ENCODE measurements around the gene PCDHA3.
"Not testable (repeated sequence)": the region's sequence is repeated elsewhere in the genome, so short reads cannot be mapped to it uniquely, and the experiment has no call there.

Gene PCDHA3

DNA sequence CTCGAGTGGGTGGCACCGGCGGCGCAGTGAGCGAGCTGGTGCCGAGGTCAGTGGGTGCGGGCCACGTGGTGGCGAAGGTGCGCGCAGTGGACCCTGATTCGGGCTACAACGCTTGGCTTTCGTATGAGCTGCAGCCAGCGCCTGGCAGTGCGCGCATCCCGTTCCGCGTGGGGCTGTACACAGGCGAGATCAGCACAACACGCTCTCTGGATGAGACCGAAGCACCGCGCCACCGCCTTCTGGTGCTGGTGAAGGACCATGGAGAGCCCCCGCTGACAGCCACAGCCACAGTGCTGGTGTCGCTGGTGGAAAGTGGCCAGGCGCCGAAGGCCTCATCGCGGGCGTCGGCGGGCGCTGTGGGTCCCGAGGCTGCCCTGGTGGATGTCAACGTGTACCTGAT is 22.6 kb downstream of the PCDHA3 start:
- no peak for DNase-seq (ENCODE audit: low read depth)
- TF ChIP-seq, protein P1, sequence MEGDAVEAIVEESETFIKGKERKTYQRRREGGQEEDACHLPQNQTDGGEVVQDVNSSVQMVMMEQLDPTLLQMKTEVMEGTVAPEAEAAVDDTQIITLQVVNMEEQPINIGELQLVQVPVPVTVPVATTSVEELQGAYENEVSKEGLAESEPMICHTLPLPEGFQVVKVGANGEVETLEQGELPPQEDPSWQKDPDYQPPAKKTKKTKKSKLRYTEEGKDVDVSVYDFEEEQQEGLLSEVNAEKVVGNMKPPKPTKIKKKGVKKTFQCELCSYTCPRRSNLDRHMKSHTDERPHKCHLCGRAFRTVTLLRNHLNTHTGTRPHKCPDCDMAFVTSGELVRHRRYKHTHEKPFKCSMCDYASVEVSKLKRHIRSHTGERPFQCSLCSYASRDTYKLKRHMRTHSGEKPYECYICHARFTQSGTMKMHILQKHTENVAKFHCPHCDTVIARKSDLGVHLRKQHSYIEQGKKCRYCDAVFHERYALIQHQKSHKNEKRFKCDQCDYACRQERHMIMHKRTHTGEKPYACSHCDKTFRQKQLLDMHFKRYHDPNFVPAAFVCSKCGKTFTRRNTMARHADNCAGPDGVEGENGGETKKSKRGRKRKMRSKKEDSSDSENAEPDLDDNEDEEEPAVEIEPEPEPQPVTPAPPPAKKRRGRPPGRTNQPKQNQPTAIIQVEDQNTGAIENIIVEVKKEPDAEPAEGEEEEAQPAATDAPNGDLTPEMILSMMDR (IDR thresholded peaks at IDR 0.05; ENCODE audit: control insufficient read depth, insufficient read depth, low read depth, low read length, missing control alignments): no peak
- no peak overlapping the region for H3K4me3 ChIP-seq (ENCODE audit: control insufficient read depth, low read depth, low read length)

DNA sequence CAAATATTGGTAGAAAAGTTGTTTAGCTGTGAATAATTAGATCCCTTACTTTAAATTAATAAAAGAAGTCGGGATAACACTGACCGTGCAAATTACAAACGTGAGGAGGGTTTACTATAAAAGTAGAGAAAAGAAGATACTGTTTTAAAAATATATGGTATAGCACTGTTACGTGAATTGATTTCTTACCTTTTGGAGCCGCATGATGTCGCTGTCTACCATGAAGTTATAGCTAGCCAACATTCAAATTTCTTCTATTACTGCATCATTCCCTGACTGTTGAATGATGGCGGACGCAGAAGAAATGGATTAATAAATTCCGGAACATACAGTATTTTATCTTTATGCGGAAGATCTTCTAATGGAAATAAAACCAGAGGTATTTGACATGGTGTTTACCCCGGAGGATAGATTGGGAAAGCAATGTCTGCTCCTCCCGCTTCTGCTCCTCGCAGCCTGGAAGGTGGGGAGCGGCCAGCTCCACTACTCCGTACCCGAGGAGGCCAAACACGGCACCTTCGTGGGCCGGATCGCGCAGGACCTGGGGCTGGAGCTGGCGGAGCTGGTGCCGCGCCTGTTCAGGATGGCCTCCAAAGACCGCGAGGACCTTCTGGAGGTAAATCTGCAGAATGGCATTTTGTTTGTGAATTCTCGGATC is 27.0 kb downstream of the PCDHA3 start, which contains the start of gene PCDHA6:
TSS of gene PCDHA6 (plus strand) at position 257 of the 658 bp plus-strand sequence. CDS start at position 389, 132 bp downstream.
- H3K4me3 ChIP-seq (ENCODE audit: control insufficient read depth, low read depth, low read length): peak within 1 kb of the TSS; percentile 41
- DNase-seq (ENCODE audit: low read depth): no peak
- TF ChIP-seq, protein P1 (IDR thresholded peaks at IDR 0.05; ENCODE audit: control insufficient read depth, insufficient read depth, low read depth, low read length, missing control alignments): peak; percentile 49

DNA sequence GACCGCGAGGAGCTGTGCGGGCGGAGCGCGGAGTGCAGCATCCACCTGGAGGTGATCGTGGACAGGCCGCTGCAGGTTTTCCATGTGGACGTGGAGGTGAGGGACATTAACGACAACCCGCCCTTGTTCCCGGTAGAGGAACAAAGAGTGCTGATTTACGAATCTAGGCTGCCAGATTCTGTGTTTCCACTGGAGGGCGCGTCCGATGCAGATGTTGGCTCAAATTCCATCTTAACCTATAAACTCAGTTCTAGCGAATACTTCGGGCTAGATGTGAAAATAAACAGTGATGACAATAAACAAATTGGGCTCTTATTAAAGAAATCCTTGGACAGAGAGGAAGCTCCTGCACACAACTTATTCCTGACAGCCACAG is 27.5 kb downstream of the PCDHA3 start:
- DNase-seq (ENCODE audit: low read depth): no peak
- peak overlapping the region; percentile 41 for H3K4me3 ChIP-seq (ENCODE audit: control insufficient read depth, low read depth, low read length)
- TF ChIP-seq, protein P1 (IDR thresholded peaks at IDR 0.05; ENCODE audit: control insufficient read depth, insufficient read depth, low read depth, low read length, missing control alignments): peak; percentile 32

DNA sequence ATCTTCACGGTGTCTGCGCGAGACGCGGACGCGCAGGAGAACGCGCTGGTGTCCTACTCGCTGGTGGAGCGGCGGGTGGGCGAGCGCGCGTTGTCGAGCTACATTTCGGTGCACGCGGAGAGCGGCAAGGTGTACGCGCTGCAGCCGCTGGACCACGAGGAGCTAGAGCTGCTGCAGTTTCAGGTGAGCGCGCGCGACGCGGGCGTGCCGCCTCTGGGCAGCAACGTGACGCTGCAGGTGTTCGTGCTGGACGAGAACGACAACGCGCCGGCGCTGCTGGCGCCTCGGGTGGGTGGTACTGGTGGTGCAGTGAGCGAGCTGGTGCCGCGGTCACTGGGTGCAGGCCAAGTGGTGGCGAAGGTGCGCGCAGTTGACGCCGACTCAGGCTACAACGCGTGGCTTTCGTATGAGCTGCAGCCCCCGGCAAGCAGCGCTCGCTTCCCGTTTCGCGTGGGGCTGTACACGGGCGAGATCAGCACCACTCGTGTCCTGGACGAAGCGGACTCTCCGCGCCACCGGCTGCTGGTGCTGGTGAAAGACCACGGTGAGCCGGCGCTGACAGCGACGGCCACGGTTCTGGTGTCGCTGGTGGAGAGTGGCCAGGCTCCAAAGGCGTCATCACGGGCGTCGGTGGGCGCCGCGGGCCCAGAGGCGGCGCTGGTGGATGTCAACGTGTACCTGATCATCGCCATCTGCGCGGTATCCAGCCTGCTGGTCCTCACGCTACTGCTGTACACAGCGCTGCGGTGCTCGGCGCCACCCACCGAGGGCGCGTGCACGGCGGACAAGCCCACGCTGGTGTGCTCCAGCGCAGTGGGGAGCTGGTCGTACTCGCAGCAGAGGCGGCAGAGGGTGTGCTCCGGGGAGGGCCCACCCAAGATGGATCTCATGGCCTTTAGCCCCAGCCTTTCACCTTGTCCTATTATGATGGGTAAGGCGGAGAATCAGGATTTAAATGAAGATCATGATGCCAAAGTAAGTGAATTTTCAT is 28.9 kb downstream of the PCDHA3 start:
- not testable (repeated sequence) for H3K4me3 ChIP-seq (ENCODE audit: control insufficient read depth, low read depth, low read length); DNase-seq (ENCODE audit: low read depth)

DNA sequence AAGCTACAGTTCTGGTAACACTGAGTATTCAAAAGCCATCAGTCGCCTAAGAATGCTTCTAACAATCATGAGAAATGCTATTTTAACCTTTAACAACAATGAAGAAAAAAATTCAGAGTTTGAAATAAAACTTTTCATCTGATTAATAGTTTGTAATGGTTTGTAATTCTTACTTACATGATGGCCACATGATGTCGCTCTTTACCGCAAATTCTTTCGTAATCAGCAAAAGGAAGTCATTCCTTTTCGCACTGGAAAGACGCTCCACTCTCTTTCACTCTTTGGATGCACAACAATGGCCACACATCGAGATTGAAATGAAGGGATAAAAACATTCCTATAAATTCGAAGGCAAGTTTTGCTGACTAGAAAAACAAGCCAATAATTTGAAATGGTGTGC is 33.1 kb downstream of the PCDHA3 start, which contains the start of gene PCDHA7:
TSS of gene PCDHA7 (plus strand) at position 277 of the 400 bp plus-strand sequence. CDS start at position 392, 115 bp downstream.
- DNase-seq (ENCODE audit: low read depth): no peak
- peak within 1 kb of the TSS; percentile 24 for H3K4me3 ChIP-seq (ENCODE audit: control insufficient read depth, low read depth, low read length)
- TF ChIP-seq, protein P1 (IDR thresholded peaks at IDR 0.05; ENCODE audit: control insufficient read depth, insufficient read depth, low read depth, low read length, missing control alignments): no peak

DNA sequence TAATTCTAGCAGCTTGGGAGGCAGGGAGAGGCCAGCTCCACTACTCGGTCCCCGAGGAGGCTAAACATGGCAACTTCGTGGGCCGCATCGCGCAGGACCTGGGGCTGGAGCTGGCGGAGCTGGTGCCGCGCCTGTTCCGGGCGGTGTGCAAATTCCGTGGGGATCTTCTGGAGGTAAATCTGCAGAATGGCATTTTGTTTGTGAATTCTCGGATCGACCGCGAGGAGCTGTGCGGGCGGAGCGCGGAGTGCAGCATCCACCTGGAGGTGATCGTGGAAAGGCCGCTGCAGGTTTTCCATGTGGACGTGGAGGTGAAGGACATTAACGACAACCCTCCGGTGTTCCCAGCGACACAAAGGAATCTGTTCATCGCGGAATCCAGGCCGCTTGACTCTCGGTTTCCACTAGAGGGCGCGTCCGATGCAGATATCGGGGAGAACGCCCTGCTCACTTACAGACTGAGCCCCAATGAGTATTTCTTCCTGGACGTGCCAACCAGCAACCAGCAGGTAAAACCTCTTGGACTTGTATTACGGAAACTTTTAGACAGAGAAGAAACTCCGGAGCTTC is 33.7 kb downstream of the PCDHA3 start:
- not testable (repeated sequence) for DNase-seq (ENCODE audit: low read depth)
- H3K4me3 ChIP-seq (ENCODE audit: control insufficient read depth, low read depth, low read length): peak overlapping the region; percentile 24

DNA sequence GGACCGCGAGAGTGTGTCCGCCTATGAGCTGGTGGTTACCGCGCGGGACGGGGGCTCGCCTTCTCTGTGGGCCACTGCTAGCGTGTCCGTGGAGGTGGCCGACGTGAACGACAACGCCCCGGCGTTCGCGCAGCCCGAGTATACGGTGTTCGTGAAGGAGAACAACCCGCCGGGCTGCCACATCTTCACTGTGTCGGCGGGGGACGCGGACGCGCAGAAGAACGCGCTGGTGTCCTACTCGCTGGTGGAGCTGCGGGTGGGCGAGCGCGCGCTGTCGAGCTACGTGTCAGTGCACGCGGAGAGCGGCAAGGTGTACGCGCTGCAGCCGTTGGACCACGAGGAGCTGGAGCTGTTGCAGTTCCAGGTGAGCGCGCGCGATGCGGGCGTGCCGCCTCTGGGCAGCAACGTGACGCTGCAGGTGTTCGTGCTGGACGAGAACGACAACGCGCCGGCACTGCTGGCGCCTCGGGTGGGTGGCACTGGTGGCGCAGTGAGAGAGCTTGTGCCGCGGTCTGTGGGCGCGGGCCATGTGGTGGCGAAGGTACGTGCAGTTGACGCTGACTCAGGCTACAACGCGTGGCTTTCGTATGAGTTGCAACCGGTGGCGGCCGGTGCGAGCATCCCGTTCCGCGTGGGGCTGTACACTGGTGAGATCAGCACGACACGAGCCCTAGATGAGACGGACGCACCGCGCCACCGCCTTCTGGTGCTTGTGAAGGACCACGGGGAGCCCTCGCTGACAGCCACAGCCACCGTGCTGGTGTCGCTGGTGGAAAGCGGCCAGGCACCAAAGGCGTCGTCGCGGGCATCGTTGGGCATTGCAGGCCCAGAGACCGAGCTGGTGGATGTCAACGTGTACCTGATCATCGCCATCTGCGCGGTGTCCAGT is 35.0 kb downstream of the PCDHA3 start:
- H3K4me3 ChIP-seq (ENCODE audit: control insufficient read depth, low read depth, low read length): no peak overlapping the region
- TF ChIP-seq, protein P1 (IDR thresholded peaks at IDR 0.05; ENCODE audit: control insufficient read depth, insufficient read depth, low read depth, low read length, missing control alignments): no peak
- no peak for DNase-seq (ENCODE audit: low read depth)
